Aorta (tissue), 5 donors: ENCODE results near the gene COG5. TPM values are rescaled to one million over a fixed set of nuclear protein-coding genes. Genes with fewer than 3 reads are reported as not detected.

Experiments used
- ATAC-seq: fragments of 200-7000 bp; cut with Tn5 transposase; one replicate; pipeline ENCODE4 v1.9.1; 2022; ENCODE audit warnings: moderate library complexity; ENCODE audit not compliant: low FRiP score
- DNase-seq, 2 donors: peaks; one replicate each; pipeline ENCODE4 v3.0.0-alpha.2; 2020
- H3K27ac ChIP-seq, 2 donors: one replicate each; pipeline ENCODE4 v1.5.1; 2013; ENCODE audit warnings: low read length in 2 of 2, mild to moderate bottlenecking in 2 of 2, moderate library complexity in 2 of 2, control low read depth in 1 of 2, inconsistent platforms in 1 of 2, low read depth in 1 of 2
- H3K27me3 ChIP-seq, 2 donors: one replicate each; pipeline ENCODE4 v1.6.1; 2013; ENCODE audit warnings: control low read depth in 1 of 2, low read length in 1 of 2, mild to moderate bottlenecking in 1 of 2, moderate library complexity in 1 of 2; ENCODE audit not compliant: insufficient read depth in 2 of 2, control insufficient read depth in 1 of 2
- H3K36me3 ChIP-seq, 2 donors: one replicate each; pipeline ENCODE4 v1.6.1; 2013; ENCODE audit warnings: control low read depth in 1 of 2, low read length in 1 of 2, mild to moderate bottlenecking in 1 of 2; ENCODE audit not compliant: insufficient read depth in 2 of 2, control insufficient read depth in 1 of 2
- H3K4me1 ChIP-seq, 2 donors: one replicate each; pipeline ENCODE4 v1.6.1; 2013; ENCODE audit warnings: low read length in 2 of 2, control low read depth in 1 of 2, mild to moderate bottlenecking in 1 of 2, moderate library complexity in 1 of 2; ENCODE audit not compliant: insufficient read depth in 2 of 2, control insufficient read depth in 1 of 2
- H3K4me3 ChIP-seq, 2 donors: one replicate each; pipeline ENCODE4 v1.5.1; 2013; ENCODE audit warnings: low read length in 2 of 2, control low read depth in 1 of 2, mild to moderate bottlenecking in 1 of 2
- H3K9me3 ChIP-seq: one replicate; pipeline ENCODE4 v1.6.1; 2013; ENCODE audit warnings: mild to moderate bottlenecking, low read length; ENCODE audit not compliant: control insufficient read depth
- WGBS, 2 donors: extraction: QIAGEN DNeasy Blood & Tissue Kit; methylation state at CpG; one replicate each; pipeline ENCODE4 v1.1.7; 2013; 5-methylcytosine and 5-hydroxymethylcytosine counted together
- intact Hi-C, 2 donors: fragments of 100-400 bp; cut with DNase I; formaldehyde crosslinking; loops; one replicate each; pipeline versions ENCODE4 v1.14.2 to v1.15.0; 2022
- polyA plus RNA-seq, 2 donors: library from polyadenylated mRNA; stranded (reverse); fragments of 200-250 nt; gene quantifications; one replicate each; pipeline ENCODE4 v1.2.3, GENCODE V29; 2013
- total RNA-seq, 2 donors: library from RNA; stranded (reverse); fragmentation: NEBNext Ultra II Directional; extraction: Animal tissue kit (Norgen Biotek cat#: 25700); gene quantifications; one replicate each; pipeline ENCODE4 v1.2.1, GENCODE V29; 2021
- donor health status: healthy with polysubstance abuse.
- donor health status: Bipolar disorder and iron deficiency.
- donor health status: DM: no; HTN: no; CAD: no.
- donor health status: DM: no; HTN: no; CAD: no.
- donor health status: DM: yes; HTN: yes; CAD: no.

The COG5 gene
- total and polyA plus RNA-seq, 4 donors = 8.6 to 58.2 (median 33.4) TPM

DNA sequence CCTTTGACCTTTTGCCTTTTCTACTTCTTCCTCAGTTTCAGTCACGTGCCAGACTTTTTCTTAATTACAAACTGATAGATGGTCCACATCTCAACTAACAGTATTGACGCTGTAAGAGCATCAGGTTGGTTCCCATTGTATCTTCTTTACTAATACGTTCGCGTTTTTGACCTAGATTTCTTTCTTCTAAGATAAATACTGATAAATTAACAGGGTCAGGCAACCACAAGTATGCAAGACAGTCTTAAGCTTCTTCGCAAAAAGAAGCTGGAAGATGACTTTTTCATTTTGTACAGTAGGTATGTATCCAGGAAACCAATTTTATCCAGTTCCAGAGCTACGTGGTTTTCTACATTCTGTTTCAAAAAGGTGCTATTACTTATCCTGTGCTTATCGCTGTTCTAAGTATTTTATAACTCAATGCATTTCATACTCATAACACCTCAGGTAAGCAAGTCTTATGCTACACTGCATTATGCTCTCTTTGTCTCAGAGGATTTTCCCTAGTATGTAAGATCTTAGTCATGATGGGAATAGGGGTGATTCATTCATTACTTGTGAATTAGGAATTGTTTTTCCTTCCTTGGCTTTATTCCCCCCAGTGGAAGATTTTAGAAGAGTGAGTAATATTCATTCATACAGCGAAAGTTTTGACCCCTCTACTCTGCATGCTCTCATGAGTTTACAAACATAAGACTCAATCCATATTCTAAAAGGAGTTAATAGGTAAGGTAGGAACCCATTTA, 1.0 kb upstream of the COG5 start:
- no peaks in the 10 kb centered on the region for H3K9me3 ChIP-seq
- peak overlapping the region; percentile 29 to 81 for H3K4me3 ChIP-seq
- peak overlapping the region in 1 of 2 donors; percentile 69 for H3K27ac ChIP-seq
- 42 to 47% methylated on average over 9 of the region's 9 CpGs for WGBS, 2 donors
- no peaks in the 10 kb centered on the region for H3K4me1 ChIP-seq
- H3K36me3 ChIP-seq = no peaks in the 10 kb centered on the region
- intact Hi-C loops = loop anchor here in 1 of 2 donors (5.0 to 10.0 kb wide), 3 partner anchors 33 to 370 kb away; no protein-coding TSS in a partner anchor
- ATAC-seq (no peak), DNase-seq (no peak)
- H3K27me3 ChIP-seq = no peaks in the 10 kb centered on the region

DNA sequence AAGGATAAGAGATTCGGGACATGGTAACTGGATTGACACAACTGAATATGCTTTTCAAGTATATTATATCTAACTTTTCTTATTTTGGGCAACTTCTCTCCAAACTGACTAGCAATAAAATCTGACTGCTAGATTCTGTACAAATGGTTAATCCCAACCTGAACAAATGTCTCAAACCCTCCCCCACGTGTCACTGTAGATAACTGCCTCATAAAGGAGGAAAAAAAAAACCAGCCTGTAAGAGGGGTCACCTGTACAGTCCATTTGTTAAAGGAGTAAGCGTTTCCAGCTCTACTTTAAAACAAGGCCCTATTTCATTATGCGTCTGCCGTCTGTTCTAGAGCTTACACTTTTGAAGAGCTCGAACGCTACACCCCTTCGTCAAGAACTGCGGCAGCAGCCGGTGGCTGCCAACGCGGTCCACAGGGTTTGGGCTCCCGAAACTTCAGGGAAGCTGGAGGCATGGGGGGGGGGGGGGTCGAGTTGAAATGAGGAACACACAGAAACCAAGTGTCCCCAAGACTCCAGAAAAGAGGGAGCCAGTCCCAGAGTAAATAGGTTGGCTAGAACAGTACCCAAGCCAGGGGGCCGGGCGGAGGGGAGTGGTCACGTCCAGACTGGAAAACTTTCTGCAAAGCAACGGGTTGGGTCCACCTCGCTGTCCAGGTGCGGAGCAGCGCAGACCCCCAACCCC, 492 bp downstream of the COG5 start:
- H3K4me3 ChIP-seq = peak overlapping the region; percentile 29 to 81
- DNase-seq (no peak), ATAC-seq (peak; percentile 85)
- no peaks in the 10 kb centered on the region for H3K9me3 ChIP-seq
- H3K27ac ChIP-seq = peak overlapping the region; percentile 1 to 11
- 2% methylated on average over 20 to 21 of the region's 21 CpGs for WGBS, 2 donors
- no peaks in the 10 kb centered on the region for H3K36me3 ChIP-seq
- H3K4me1 ChIP-seq = peaks cover 0 to 3% of the 10 kb centered on the region in 2 donors
- no peaks in the 10 kb centered on the region for H3K27me3 ChIP-seq
- intact Hi-C loops = loop anchor here in 1 of 2 donors (5.0 to 10.0 kb wide), 3 partner anchors 34 to 368 kb away; no protein-coding TSS in a partner anchor

DNA sequence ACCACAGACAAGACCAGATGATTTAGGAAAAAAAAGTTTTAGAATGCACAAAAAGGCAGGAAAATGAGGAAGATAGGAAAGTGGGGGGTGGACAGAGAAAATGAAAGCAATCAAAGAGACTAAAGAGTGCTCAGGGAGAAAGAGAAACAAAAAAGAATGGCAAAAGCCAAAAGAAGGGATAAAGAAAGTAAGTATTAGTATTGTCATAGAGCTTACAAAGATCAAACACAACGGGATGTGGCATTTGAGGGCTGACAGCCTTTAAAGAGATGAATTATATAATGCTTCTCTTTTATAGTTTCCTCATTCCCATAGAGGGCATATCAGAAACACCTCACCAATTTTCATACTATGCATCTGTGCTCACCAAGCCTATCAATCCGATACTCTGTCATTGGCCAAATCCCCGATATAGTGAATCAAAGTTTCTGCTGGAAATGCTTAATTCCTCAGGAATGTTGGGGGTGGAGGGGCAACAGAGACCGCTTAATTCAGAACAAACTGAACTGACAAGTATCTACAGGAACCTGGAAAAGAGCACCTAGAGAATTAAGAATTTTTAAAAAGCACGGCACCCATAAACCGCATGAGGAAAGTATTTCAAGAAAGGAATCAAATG, 2.7 kb downstream of the COG5 start:
- Histone ChIP-seq H3K27ac (no peak overlapping the region), H3K9me3 (no peaks in the 10 kb centered on the region), H3K36me3 (peaks cover 2 to 4% of the 10 kb centered on the region in 2 donors), H3K27me3 (no peaks in the 10 kb centered on the region), H3K4me1 (peaks cover 0 to 3% of the 10 kb centered on the region in 2 donors), H3K4me3 (no peak overlapping the region)
- ATAC-seq (no peak), DNase-seq (no peak)
- WGBS, 2 donors = 77 to 84% methylated on average over 6 of the region's 6 CpGs
- intact Hi-C loops = loop anchor here in 1 of 2 donors (5.0 to 10.0 kb wide), 3 partner anchors 36 to 366 kb away; no protein-coding TSS in a partner anchor

DNA sequence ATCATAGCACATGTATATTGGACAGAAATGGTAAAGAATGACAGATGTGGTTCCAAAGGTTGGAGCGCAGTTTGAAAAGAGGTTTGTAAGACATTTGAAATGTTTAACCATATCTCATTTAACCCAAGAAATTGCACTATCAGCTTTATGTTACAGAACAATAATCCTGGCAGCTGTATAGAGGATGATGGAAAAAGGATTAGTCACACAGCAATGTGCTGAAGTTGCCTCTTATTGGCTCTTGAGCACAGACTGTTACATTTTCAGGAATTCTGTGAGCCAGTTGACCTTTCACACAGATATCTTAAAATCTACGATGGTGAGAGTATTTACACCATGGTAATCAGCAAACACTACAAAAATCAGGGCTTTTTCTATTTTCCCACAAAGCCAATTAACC, 3.9 kb downstream of the COG5 start:
- WGBS, 2 donors = 47 to 49% methylated on average over 2 of the region's 2 CpGs
- intact Hi-C loops = loop anchor here in 1 of 2 donors (5.0 to 10.0 kb wide), 3 partner anchors 37 to 365 kb away; no protein-coding TSS in a partner anchor
- H3K36me3 ChIP-seq = peaks cover 3 to 4% of the 10 kb centered on the region in 2 donors
- H3K27ac ChIP-seq = no peak overlapping the region
- no peaks in the 10 kb centered on the region for H3K27me3 ChIP-seq
- H3K4me3 ChIP-seq = no peak overlapping the region
- DNase-seq (no peak), ATAC-seq (no peak)
- no peaks in the 10 kb centered on the region for H3K9me3 ChIP-seq
- H3K4me1 ChIP-seq = peaks cover 0 to 3% of the 10 kb centered on the region in 2 donors

DNA sequence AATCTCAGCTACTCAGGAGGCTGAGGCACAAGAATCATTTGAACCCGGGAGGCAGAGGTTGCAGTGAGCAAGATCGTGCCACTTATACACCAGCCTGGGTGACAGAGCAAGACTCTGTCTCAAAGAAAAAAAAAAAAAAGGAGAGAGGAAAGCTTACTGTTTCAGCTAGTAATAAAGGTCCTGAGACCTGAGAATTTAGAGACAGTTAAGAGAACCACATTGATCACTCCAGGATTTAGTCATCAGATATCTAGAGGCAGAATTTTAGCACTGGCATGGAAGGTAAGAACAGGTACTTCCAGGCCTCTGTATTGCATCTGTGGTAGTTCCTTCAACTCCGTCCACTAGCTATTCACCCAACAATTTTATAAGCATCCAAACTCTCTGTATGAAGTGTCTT, 7.8 kb downstream of the COG5 start:
- no peak for DNase-seq
- Histone ChIP-seq H3K4me3 (no peak overlapping the region), H3K27me3 (no peaks in the 10 kb centered on the region), H3K4me1 (peaks cover 0 to 3% of the 10 kb centered on the region in 2 donors), H3K9me3 (no peaks in the 10 kb centered on the region), H3K27ac (no peak overlapping the region), H3K36me3 (peaks cover 3 to 10% of the 10 kb centered on the region in 2 donors)
- ATAC-seq = no peak
- WGBS, 2 donors = 93 to 98% methylated on average over 3 of the region's 3 CpGs
- intact Hi-C loops = no loop called here

DNA sequence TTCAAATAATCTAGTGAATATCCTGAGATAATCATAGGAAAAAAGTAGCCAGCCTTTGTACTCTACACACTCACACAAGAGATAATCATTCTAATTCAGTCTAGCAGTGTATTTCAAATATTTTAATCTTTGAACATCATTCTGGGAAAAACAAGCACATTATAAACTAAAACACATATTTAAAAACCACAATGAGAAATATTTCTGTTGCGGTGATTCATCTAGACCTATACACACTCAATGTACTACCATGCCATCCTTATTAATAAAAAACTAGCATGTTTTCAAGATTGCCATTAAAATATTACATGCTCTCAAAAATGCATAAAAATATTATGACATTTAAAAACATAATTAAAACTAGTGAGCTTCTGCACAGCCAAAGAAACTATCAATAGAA, 11.8 kb downstream of the COG5 start:
- no peak overlapping the region for H3K27ac ChIP-seq
- intact Hi-C loops = no loop called here
- WGBS, 2 donors = 95 to 100% methylated on average over 1 of the region's 1 CpG
- no peaks in the 10 kb centered on the region for H3K9me3 ChIP-seq
- H3K4me3 ChIP-seq = no peak overlapping the region
- ATAC-seq (no peak), DNase-seq (no peak)
- H3K4me1 ChIP-seq = no peaks in the 10 kb centered on the region
- H3K36me3 ChIP-seq = peaks cover 3 to 10% of the 10 kb centered on the region in 2 donors
- H3K27me3 ChIP-seq = no peaks in the 10 kb centered on the region

DNA sequence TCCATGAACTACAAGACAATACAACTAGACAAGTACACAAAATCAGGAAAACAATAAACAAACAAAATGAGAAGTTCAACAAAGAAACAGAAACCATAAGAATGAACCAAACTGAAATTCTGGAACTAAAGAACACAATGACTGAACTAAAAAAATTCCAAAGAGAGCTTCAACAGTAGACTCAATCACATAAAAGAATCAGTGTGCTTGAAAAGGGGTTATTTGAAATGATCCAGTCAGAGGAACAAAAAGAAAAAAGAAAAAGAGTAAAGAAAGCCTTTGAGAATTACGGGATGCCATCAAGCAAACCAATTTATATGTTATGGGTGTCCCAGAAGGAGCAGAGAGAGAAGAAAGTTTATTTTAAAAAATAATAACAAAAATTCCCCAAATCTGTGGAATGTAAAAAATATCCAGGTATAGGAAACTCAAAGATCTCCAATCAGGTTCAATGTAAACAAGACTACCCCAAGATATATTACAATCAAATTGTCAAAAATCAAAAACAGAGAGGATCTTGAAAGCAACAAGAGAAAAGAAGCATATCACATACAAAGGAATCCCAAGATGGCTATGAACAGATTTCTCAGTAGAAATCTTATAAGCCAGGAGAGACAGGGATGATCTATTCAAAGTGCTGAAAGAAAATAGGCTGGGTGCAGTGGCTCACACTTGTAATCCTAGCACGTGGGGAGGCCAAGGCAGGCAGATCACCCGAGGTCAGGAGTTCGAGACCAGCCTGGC, 18.7 kb downstream of the COG5 start:
- DNase-seq (no peak), ATAC-seq (no peak)
- intact Hi-C loops = no loop called here
- H3K4me3 ChIP-seq = no peak overlapping the region
- H3K27ac ChIP-seq = no peak overlapping the region
- no peaks in the 10 kb centered on the region for H3K27me3 ChIP-seq
- H3K4me1 ChIP-seq = no peaks in the 10 kb centered on the region
- H3K36me3 ChIP-seq = peaks cover 0 to 2% of the 10 kb centered on the region in 2 donors
- no peaks in the 10 kb centered on the region for H3K9me3 ChIP-seq
- 96 to 98% methylated on average over 4 of the region's 4 CpGs for WGBS, 2 donors

DNA sequence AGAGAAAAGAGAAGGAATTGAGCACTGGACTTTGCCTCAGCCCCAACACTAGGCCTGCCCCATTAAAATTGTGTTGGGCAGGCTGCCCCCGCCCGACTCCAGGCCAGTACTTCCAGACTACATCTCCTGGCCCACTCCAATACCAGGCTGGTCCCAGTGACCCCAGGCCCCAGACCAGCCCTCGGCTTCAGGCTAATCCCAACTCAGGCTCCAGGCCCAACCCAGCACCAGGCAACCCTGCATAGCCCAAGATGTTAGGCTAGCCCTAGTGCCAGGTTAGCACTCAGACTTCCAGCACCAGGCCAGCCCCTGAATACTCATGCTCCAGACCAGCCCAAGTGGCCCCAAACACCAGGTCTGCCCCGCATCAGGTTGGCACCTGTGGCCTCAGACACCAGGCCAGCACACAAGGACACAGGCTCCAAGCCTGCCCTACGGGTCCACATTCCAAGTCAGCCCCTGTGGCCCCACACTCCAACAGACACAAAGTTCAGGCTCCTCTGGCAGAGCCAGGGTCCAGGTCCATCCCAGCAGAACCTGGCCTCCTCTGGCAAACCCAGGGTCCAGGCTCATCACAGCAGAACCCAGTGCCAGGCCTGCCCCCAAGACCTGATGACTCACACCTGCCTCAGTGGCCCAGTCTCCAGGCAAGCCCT, 20.3 kb downstream of the COG5 start:
- Histone ChIP-seq H3K27ac (no peak overlapping the region), H3K27me3 (no peaks in the 10 kb centered on the region), H3K36me3 (peaks cover 0 to 2% of the 10 kb centered on the region in 2 donors), H3K4me3 (no peak overlapping the region), H3K9me3 (no peaks in the 10 kb centered on the region), H3K4me1 (no peaks in the 10 kb centered on the region)
- no peak for DNase-seq
- WGBS, 2 donors = 87 to 94% methylated on average over 5 of the region's 5 CpGs
- intact Hi-C loops = no loop called here
- no peak for ATAC-seq
